ENCODE results near the gene ASIC2. TPM values are rescaled to one million over a fixed set of nuclear protein-coding genes. Genes with fewer than 3 reads are reported as not detected.

Gene ASIC2
- total RNA-seq, 1 experiment from 2014 or later, result 0.74 TPM

DNA sequence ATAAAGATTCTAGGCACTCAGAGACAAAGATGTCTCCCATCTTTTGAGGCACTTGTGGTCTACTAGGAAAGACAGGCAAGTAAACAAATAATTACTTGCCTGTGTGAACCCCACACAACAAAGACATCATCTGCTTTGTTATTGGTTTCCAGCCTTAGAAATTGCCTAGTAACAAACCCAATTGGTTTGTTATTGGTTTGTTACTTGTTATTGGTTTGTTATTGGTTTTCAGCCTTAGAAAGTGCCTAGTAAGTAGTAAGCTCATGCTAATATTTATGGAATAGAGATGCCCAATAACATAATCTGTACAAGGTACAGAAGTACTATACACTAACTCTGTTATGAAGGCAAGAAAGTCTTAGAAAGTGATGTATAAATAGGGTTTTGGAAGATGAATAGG, 67.1 kb downstream of the ASIC2 start:
- Histone ChIP-seq H3K4ac (ENCODE audit: low read depth, low read length) (no peak overlapping the region), H4K5ac (ENCODE audit: insufficient read length, low read depth, low read length) (no peak overlapping the region), H3K14ac (ENCODE audit: insufficient read depth, low read length) (no peak overlapping the region), H2BK20ac (ENCODE audit: low read depth, low read length, poor library complexity, severe bottlenecking) (no peak overlapping the region), H2BK120ac (ENCODE audit: low read depth, low read length, poor library complexity, severe bottlenecking) (no peak overlapping the region), H4K91ac (ENCODE audit: insufficient read length, low read depth, low read length) (no peak overlapping the region), H2BK5ac (ENCODE audit: insufficient read length, low read length) (no peak overlapping the region), H4K20me1 (ENCODE audit: control insufficient read depth, insufficient read depth, insufficient read length) (no peaks in the 10 kb centered on the region), H3K23me2 (ENCODE audit: insufficient read length, low read depth, low read length, poor library complexity, severe bottlenecking) (no peaks in the 10 kb centered on the region), H2AK5ac (ENCODE audit: insufficient read length, low read length) (no peak overlapping the region), H3K4me1 (ENCODE audit: insufficient read depth, low read length) (no peaks in the 10 kb centered on the region), H3K4me2 (ENCODE audit: insufficient read depth, insufficient read length, low read length) (no peak overlapping the region), H3K23ac (ENCODE audit: insufficient read length, low read depth, low read length) (no peak overlapping the region), H3K9ac (ENCODE audit: extremely low read depth, insufficient read length, low read length) (no peak overlapping the region), H3K79me2 (ENCODE audit: insufficient read depth, low read length) (no peaks in the 10 kb centered on the region), H2AFZ (ENCODE audit: low read length) (no peak overlapping the region), H3K18ac (ENCODE audit: insufficient read length, low read depth, low read length) (no peak overlapping the region), H3K27ac (ENCODE audit: insufficient read length, low read depth, low read length) (no peak overlapping the region), H3K56ac (ENCODE audit: insufficient read length, low read depth, low read length) (no peak overlapping the region), H4K8ac (replicated peaks; ENCODE audit: insufficient read length, low read depth, low read length) (no peak overlapping the region), H2BK15ac (ENCODE audit: low read depth, low read length) (no peak overlapping the region), H3T11ph (ENCODE audit: low read length) (no peak overlapping the region), H2BK12ac (ENCODE audit: insufficient read length, low read depth, low read length) (no peak overlapping the region), H3K27me3 (ENCODE audit: insufficient read depth, low read length) (no peaks in the 10 kb centered on the region; the same call in 1 of the 2 replicates), H3K79me1 (ENCODE audit: insufficient read depth, low read depth, low read length, poor library complexity, severe bottlenecking) (no peaks in the 10 kb centered on the region), H3K9me3 (ENCODE audit: control insufficient read depth, low read depth, low read length) (no peaks in the 10 kb centered on the region)
- TF ChIP-seq, protein P1, sequence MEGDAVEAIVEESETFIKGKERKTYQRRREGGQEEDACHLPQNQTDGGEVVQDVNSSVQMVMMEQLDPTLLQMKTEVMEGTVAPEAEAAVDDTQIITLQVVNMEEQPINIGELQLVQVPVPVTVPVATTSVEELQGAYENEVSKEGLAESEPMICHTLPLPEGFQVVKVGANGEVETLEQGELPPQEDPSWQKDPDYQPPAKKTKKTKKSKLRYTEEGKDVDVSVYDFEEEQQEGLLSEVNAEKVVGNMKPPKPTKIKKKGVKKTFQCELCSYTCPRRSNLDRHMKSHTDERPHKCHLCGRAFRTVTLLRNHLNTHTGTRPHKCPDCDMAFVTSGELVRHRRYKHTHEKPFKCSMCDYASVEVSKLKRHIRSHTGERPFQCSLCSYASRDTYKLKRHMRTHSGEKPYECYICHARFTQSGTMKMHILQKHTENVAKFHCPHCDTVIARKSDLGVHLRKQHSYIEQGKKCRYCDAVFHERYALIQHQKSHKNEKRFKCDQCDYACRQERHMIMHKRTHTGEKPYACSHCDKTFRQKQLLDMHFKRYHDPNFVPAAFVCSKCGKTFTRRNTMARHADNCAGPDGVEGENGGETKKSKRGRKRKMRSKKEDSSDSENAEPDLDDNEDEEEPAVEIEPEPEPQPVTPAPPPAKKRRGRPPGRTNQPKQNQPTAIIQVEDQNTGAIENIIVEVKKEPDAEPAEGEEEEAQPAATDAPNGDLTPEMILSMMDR (conservative IDR thresholded peaks at IDR 0.05), result no peak
- Mint-ChIP-seq H3K36me3 (ENCODE audit: insufficient read depth in 1 of 3, low read depth in 3 of 3) (no peaks in the 10 kb centered on the region), H3K27me3 (ENCODE audit: low read depth) (peaks cover 21% of the 10 kb centered on the region), H3K4me1 (peaks cover 0 to 2% of the 10 kb centered on the region in 2 experiments; a peak in 1 of 4 replicates), H3K4me3 (no peak overlapping the region), H3K9me3 (no peaks in the 10 kb centered on the region), H3K27ac (no peak overlapping the region)
- DNase-seq, result no peak

All from H9 (cell line).